Stimulated activated CD4-positive, alpha-beta T cell treated with anti-CD3 and anti-CD28 coated beads, Interleukin-4, amount 100 ng/mL, for 24 hours (primary cell): ENCODE data around the gene PRKCZ.

ENCODE experiments used
- DNase-seq: peaks from one replicate; pipeline ENCODE4 v3.0.0-alpha.2; 2020

PRKCZ gene

DNA sequence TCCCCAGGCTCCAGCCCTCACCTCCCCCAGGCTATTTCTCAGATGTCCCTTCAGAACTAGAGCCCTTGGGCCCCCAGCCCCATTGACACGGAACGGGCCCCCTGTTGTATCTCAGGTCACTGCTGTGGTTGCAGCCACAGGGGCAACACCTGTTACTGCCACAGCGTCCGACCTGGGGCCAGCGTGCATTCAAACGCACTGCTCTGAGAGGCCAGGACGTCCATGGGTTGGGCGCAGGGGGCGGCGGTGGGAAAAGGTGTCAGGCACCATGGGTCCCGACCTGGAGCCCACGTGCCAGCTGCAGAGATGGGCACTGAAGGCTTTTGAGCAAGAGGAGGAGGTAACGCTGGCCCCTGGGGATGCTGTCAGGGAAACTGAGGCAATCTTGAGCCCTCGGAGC lies 131.1 kb downstream of the PRKCZ start:
- no peak for DNase-seq

DNA sequence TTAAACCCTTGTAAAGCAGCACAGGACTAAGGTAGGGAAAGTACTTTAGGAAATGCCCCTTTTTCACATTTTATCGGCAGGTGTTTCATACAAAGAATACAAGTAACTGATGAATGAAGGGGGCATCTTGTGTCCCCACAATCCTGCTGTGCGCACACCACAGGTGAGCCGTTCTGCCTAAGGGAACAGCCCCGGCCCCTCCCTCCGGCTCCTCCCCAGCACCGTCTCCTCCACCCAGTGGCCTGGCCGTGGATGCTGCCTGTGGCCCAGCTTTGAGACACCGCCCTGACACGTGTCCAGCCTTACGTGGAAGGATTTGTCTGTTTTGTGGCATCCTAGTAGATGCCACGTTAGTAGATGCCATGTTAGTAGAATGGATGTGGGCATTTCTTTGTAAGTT lies 131.5 kb downstream of the PRKCZ start:
- DNase-seq = no peak

DNA sequence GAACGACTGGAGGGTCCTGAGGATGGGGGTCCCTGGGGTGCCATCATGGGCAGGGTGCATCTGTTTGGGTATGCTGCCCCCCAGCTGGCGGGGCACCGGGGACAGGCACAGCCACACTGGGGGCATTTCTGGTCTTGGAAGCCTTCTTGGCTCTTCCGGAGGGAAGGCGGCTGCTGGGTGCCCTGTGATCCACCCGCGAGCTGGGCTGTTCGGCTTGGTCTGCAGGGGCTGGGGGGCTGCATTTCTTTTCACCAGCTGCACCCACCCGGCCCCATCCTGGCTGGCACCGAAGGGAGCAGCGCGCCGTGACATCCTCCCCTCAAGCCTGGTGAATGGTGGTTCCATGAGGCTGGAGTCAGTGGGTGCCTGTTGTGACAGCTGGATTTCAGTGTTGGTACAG lies 132.2 kb downstream of the PRKCZ start:
- no peak for DNase-seq

DNA sequence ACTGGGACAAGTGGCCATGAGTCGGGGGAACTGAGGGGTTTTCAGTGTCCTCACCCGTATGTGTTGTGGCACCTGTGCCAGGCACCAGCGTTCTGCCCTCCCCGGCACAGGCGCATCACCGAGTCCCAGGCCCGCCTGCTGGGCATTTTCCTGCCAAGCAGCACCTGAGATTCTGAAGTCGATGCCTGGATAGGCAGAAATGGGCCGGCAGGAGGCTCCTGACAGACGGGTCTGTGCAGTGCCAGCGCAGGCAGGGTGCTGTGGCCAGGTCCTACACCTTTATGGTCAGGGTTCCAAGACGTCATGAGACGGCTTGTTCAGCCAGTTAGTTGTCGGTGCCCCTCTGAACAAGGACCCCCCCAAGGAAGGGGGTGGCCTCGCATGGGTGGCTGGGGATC lies 133.7 kb downstream of the PRKCZ start:
- DNase-seq = no peak

DNA sequence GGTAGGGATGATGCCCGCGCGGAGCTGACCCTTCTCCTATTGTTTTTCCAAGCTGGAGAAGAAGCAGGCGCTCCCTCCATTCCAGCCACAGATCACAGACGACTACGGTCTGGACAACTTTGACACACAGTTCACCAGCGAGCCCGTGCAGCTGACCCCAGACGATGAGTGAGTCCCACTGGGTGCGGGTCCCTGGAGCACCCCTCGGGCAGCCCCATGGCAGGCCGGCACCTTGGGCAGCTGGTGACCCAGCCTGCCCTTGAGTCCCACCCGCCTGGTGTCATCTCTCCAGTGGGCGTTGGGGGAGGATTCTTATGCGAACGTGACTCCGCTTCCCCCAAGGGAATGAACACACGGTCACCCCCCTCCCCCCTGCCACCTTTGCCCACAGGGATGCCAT lies 134.3 kb downstream of the PRKCZ start:
- no peak for DNase-seq

DNA sequence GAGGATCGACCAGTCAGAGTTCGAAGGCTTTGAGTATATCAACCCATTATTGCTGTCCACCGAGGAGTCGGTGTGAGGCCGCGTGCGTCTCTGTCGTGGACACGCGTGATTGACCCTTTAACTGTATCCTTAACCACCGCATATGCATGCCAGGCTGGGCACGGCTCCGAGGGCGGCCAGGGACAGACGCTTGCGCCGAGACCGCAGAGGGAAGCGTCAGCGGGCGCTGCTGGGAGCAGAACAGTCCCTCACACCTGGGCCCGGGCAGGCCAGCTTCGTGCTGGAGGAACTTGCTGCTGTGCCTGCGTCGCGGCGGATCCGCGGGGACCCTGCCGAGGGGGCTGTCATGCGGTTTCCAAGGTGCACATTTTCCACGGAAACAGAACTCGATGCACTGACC lies 134.7 kb downstream of the PRKCZ start:
- no peak for DNase-seq

DNA sequence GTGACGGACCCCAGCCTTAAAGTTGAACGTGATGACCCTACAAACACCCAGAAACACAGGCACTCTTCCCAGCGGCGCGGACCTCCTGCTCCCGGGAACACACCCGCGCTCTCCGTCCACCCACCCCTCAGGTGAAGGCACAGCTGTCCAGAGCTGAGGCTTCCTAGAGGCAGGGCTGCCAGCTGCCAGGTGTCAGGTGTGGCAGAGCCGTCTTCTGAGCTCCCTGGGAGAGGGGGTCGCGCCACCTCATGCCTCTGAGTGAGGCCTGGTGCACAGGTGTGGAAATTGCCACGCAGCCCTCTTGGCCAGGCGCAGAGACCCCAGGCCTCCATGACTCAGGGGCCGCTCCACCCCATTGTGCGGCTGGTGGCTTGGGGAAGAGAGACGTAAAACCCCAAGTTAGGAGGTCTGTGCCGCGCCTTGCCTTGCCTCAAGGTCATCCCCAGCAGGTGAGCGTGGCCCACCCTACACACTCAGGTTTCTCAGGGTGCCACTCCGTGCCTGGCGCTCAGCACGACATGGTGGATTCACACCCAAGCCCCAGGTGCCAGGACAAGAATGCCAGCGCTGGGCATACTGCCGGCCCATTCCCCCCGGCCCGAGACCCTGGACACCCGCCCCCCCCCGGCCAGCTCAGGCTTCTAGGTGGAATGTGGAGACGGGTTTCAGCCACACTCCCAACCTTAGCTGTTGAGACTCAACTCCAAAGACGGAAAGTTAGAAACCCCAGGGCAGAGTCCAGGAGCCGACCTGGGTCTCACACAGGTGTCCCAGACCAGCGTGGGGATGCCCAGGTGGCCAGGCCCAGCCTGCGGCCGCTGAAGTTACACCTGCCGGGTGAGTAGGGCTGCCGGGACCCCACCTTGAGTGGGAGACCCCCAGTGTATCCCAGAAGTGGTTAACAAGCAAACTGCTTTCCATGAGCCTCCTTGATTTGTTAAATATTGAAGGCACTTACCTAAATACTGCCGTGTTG lies 136.0 kb downstream of the PRKCZ start:
- no peak for DNase-seq

DNA sequence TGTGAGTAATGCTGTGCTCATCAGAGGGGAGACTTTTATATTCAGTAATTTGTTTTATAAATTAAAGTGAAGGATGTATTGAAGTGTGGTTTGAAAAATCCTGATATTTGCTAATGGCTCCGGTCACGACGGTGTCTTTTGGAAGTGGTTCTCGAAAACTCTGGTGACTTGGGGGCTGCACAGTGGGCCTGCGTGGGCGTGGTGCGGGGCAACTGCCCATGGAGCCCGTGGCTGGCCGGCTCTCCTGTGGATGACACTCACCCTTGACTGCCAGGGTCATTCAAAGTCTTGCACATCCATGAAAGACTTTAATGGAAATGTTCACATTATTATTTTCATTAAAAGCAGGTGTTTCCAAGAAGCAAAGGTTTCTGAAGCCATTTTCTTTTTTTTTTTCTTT lies 136.7 kb downstream of the PRKCZ start:
- no peak for DNase-seq

DNA sequence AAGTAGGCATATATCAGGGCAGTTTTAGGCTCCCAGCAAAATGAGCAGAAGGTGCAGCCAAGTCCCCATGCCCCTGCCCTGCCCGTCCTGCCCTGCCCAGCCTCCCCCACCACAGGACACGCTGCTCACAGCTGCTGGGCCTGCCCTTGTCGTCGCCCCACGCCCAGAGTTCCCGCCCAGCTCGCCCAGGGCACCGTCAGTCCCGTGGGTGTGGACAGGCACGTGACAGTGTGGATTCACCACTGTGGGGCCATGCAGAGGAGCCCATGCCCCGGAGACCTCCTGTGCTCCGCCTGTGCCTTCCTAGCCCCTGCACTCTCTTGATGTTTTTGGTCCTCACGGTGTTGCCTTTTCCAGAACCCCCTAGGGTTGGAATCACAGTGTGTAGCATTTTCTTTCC lies 137.4 kb downstream of the PRKCZ start:
- DNase-seq = no peak

DNA sequence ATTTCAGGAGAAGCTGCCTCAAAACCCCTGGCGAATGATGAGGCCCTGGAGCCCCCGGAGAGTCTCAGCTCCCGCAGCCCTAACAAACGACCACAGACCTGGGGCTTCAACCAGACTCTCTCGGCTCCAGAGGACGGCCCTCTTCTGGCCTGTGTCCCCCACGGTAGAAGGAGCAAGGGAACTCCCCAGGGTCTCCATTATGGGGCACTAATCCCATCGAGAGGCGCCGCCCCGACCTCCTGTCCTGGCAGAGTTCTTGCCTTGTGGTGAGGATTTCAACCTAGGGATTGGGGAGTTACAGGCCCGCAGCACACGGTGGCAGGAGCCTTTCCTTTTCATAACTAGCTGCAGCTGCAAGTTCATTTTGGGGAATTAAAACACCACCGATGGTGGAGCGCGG lies 138.1 kb downstream of the PRKCZ start:
- no peak for DNase-seq

DNA sequence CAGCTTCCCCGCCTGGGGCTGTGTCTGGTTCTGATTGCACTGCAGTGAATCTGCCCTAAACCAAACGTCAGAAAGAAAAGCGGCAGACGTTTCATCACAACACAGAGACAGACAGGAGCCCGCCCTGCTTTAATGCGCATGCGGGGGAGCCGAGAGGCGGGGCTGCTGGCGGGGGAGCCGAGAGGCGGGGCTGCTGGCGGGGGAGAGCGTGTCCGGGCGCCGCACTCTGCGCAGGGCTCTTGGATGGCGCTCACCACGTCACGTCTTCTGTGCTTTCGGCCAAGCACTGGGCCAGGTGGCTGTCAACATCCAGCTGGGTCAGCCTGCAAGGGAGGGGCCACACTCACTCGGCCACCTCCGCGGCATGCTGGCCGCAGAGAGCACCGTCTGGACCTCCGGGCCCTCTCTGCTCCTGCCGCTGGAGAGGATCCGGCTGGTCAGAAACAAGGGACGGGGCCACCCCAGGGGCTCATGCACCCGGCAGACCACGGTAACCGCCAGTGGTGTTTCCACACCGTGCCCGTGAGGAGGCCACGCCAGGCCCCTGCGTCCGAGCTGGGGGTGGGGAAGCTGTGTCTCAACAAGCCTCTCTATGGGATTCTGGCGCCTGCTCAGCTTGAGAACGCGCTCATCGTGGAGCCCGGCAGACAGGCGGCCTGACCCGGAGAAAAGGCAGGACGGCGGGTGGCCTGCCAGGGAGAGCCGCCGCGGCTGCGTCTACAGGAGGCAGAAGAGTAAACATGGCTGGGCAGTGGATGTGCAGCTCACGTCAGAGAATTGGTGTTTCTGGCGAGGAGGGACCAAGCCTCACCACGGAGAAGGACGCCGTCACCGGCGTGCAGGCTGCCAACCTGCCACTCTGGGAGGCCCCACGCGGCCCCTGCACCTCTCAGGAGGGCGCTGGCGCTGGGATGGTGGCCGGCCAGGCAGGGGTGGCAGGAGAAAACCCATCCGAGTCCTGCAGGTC lies 139.5 kb downstream of the PRKCZ start:
- peak; percentile 90 for DNase-seq

DNA sequence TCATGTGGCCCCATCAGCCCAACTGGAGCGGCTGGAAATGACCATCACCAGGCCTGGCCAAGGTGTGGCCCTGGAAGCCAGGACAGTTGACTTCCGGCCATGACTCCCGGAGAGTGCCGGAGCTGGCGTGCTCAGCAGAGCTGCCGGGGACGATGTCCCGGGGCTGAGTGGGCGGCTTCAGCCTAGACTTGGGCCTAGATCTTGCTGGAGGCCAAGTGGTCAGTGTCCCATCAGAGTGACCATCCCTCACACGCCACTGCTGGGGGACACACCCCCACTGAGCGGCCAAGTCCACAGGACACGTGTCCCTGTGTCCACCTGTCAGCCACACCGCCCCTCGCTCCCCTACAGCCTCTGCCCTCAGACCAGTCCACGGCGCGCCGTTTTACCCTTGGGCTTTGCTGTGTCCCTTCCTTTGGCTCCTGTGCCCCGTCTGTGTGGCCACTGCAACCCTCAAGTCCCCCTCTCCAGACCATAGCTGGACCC lies 140.3 kb downstream of the PRKCZ start:
- DNase-seq = no peak

DNA sequence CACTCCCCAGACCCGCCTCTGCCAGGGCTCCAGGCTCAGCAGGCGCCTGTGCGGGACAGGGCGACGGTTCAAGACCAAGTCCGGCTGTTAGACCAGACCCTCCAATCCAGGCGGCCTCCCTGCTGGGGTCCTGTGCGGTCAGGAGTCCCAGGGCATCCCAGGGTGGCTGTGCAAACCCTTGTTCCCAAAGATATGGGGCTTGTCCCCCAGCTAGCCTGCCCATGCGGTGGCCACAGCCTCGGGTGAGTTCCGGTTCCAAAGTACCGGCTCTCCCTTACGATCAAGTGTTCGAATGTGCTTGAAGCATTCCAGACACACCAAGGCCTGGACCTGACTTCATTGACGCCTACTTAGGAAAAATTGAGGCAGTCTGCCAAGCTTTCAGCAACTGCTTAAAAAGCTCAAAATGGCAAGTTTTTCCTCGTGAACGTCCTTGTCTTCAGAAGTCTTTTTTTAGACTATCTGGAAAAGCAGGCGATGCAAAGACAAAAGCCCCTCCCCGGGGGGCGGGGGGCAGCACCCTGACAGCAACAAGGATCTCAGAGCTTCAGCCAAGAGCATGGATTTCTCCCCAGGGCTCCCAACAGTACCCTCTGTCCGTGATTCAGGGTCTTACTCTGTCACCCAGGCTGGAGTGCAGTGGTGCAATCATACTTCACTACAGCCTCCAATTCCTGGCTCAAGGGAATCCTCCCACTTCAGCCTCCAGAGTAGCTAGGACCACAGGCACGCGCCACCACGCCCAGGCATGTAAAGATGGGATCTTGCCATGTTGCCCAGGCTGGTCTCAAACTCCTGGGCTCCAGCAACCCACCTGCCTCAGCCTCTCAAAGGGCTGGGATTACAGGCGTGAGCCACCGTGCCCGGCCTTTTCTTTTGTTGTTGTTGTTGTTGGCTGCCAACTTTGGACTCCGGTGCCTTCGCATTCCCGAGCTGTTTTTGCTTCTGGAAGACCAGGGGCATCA lies 142.1 kb downstream of the PRKCZ start:
- DNase-seq = no peak

DNA sequence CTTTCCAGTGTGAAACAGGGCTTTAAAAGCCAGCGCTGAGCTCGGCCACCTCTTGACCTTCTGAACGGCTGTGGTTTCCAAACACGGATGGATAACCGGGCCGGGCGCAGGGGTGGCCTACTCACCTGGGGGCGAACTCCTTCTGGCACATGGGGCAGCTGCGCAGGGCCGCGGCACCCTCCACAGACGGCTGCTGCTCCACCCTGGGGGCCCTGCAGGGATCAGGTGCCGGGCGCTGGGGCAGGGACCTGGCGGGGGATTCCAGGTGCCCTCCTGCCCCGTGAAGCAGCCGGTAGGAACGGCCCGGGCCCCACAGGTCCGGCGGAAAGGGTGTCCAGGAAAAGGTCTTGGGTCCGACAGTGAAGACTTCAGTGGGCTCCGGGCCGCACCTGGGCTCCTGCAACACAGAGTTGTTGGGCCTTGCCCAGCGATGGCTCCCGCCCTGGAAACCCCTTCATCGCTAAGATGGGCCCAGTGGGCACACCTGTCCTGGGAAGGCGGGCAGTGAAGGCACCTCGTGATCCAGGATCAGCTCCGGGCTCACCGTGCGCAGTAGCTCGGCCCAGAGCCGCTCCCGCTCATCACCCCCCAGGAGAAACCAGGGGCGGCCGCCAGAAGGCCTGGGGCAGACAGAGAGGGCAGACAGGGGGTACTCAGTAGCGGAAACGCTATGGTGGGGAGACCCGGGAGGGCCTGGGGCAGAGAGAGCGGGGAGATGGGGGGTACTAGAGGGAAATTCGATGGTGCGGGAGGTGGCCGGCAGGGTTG lies 143.5 kb downstream of the PRKCZ start:
- no peak for DNase-seq

DNA sequence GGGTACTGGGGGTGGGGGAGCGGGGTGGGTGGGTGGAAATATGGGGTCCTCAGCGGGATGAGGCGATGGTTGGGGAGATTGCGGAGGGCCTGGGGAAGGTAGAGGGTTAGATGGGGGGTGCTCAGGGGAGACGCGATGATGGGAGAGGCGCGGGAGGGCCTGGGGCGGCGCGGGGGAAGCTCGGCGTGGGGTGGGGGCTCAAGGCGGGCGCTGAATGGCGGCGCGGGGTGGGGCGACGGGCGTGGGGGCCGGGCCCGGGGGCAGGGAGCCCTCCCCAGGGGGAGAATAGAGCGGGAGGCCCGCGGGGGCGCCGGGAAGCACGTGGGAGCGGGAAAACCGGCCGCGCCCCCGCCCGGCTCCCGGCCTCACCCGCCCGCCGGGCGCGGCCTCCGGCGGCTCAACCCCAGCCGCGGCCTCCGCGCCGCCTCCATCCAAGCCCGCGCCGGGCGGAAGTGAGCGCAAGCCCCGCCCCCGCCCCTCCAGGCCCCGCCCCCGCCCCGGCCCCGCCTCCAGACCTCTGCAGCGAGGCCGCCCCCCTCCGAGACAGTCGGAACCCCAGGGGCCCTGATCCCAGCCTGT lies 144.2 kb downstream of the PRKCZ start, which contains the start of gene FAAP20:
Gene FAAP20 (minus strand): TSS at position 454 of the 579 bp plus-strand sequence. CDS start 23 bp downstream, at position 431.
- no peak for DNase-seq

DNA sequence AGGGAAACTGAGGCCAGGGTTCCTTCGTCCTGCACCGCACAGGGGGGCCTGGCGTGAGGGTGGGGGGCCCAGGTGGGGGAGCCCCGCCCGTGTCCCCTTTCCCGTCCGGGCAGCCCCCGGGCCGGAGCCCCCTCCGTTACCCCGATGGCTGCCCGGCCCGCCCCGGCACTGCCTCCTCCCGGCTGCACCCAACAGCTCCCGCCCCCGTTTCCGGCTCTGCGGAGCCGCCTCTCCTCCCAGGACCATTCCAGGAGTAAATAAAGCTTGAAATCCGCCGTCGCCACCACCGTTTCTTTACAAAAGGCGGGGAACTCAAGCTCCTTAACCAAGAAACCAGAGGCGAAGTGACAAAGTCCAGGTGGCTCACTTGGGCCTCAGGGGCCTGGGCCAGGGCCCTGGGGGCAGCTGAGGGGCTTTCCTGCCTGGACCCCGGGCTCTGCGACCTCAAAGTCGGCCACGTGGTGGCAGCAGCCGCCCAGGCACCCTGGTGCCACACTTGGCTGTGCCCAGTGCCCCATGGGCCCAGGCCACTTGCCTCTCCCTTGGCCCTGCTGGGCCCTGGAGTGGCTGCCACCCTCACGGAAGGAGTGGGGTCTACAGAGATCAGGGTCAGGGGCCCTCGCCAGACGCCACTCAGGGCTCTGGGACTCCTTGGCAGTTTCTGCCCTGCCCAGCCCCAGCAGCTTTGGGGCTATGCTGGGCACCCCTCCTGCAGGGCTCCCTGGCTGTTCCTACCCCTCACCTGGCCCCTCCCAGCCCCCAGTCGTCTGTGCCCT lies 144.9 kb downstream of the PRKCZ start:
- DNase-seq = peak; percentile 86

DNA sequence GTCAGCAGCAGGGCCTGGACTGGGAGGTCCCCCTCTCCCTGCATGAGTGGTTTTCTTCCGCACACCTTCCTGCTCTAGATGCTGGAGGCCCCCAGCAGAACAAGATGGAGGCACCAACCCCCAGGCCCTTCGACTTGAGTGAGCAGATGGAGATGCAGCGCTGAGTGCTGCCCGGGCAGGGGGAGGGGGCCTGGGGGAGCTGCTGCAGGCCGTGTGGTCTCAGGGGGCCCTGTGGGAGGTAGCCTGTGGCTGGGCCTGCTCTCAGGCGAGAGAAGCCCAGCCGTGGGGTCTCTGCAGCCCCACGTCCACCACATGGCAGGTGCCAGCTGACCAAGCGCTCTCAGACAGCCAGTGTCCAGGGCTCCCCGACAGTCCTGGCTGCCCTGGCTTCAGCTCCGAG lies 145.6 kb downstream of the PRKCZ start:
- DNase-seq = no peak

DNA sequence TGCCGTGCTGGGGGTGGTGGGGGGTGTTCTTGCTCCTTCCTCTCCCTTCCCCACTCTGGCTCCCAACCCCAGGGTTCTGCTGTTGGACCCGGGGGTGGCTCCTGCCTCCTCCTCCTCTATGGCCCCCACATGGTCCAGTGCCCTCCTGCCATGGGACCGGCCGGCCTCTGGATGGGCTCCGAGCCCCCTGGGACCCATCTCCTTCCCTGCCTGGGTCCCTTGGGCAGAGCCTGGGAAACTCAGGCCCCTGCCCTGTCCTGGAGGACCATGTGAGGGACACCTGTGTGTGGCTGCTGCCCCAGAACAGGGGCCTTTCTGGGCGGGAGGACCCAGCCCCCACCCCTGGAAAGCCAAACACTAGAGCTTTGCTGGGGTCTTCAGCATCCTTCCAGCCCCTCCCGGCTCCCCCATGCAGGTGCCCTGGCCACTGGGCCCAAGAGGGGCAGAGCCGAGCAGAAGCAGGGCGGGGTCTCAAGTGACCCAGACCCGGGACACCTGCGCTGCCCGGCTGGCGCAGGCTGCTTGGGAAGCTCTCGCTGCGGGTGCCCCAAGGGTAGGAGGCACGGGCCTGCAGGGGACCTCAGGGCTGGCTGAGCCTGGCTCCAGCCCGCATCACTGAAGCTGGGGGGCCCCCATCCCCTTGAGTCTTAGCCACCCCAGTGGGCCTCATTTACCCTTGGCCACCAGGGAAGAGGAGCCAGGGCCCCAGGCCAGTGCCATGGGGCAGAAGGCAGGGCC lies 146.9 kb downstream of the PRKCZ start:
- DNase-seq = no peak

DNA sequence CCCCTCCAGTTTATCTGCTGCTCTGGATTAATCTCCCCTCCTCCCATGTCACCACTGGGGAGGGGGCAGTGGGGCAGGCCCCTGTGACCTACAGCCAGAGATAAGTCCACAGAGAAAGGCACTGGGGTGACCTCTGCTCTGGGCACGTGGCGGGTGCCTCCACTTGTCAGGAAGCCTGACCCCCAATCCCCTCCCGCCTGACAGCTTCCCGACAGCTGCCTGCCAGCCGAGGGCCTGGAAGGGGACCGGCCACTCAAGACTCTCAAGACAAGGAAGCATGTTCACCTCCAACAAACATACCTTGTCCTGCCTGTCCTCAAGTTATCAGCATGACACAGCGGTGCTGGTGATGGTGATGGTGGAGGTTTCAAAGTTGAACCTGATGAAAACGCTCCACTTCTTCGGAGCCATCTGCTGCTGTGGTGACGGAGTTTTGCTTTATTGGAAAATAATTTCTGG lies 147.5 kb downstream of the PRKCZ start:
- DNase-seq = no peak
